Stimulated activated memory B cell treated with anti-CD40 and anti-IgM and Interleukin-4, amounts not matched to agents 10 μg/mL and 1 μg/mL and 100 μg/mL, for 72 hours (primary cell): Measurements from ENCODE around the gene R3HDM4.
A peak's percentile ranks its signal among the peaks of the same experiment; 100 is the strongest.

Experiments used
- ATAC-seq: fragments of 150-1000 bp; cut with Tn5 transposase; 2 replicates; pipeline ENCODE4 v1.10.0; 2021
- H3K27ac Mint-ChIP-seq: one replicate; pipeline ENCODE4 v1.8.0; 2022; ENCODE audit warnings: mild to moderate bottlenecking, mixed read lengths
- H3K27me3 Mint-ChIP-seq: one replicate; pipeline ENCODE4 v1.8.0; 2022; ENCODE audit warnings: mixed read lengths
- H3K36me3 Mint-ChIP-seq: one replicate; pipeline ENCODE4 v1.8.0; 2022; ENCODE audit warnings: mixed read lengths
- H3K4me1 Mint-ChIP-seq: one replicate; pipeline ENCODE4 v1.8.0; 2022; ENCODE audit warnings: mixed read lengths
- H3K4me3 Mint-ChIP-seq: one replicate; pipeline ENCODE4 v1.8.0; 2022; ENCODE audit warnings: mild to moderate bottlenecking, moderate library complexity, mixed read lengths
- H3K9me3 Mint-ChIP-seq: one replicate; pipeline ENCODE4 v1.8.0; 2022; ENCODE audit warnings: mixed read lengths

Gene R3HDM4

GRCh38 chr19:939922-940321 lies 26.9 kb upstream of the R3HDM4 start:
- Mint-ChIP-seq H3K9me3 (no peaks in the 10 kb centered on the region), H3K36me3 (peaks cover 75% of the 10 kb centered on the region), H3K27ac (peak overlapping the region; percentile 92), H3K4me3 (peak overlapping the region; percentile 78), H3K4me1 (peaks cover 58% of the 10 kb centered on the region), H3K27me3 (no peaks in the 10 kb centered on the region)
- no peak for ATAC-seq

GRCh38 chr19:939439-939838 lies 26.4 kb upstream of the R3HDM4 start:
- Mint-ChIP-seq H3K4me1 (peaks cover 54% of the 10 kb centered on the region), H3K36me3 (peaks cover 70% of the 10 kb centered on the region), H3K27ac (peak overlapping the region; percentile 92), H3K9me3 (no peaks in the 10 kb centered on the region), H3K4me3 (peak overlapping the region; percentile 78), H3K27me3 (no peaks in the 10 kb centered on the region)
- no peak for ATAC-seq

GRCh38 chr19:938233-938923 lies 25.4 kb upstream of the R3HDM4 start:
- H3K9me3 Mint-ChIP-seq: no peaks in the 10 kb centered on the region
- H3K36me3 Mint-ChIP-seq: peaks cover 60% of the 10 kb centered on the region
- no peak overlapping the region for H3K4me3 Mint-ChIP-seq
- no peaks in the 10 kb centered on the region for H3K27me3 Mint-ChIP-seq
- peaks cover 58% of the 10 kb centered on the region for H3K4me1 Mint-ChIP-seq
- peak overlapping the region; percentile 81 for H3K27ac Mint-ChIP-seq
- ATAC-seq: no peak

GRCh38 chr19:937259-937694 lies 24.3 kb upstream of the R3HDM4 start:
- H3K27me3 Mint-ChIP-seq: no peaks in the 10 kb centered on the region
- no peaks in the 10 kb centered on the region for H3K9me3 Mint-ChIP-seq
- peaks cover 56% of the 10 kb centered on the region for H3K36me3 Mint-ChIP-seq
- peak overlapping the region; percentile 5 for H3K4me3 Mint-ChIP-seq
- peaks cover 69% of the 10 kb centered on the region for H3K4me1 Mint-ChIP-seq
- H3K27ac Mint-ChIP-seq: peak overlapping the region; percentile 81
- peak; percentile 77 for ATAC-seq

GRCh38 chr19:936175-936546 lies 23.1 kb upstream of the R3HDM4 start:
- peaks cover 56% of the 10 kb centered on the region for H3K36me3 Mint-ChIP-seq
- H3K27me3 Mint-ChIP-seq: no peaks in the 10 kb centered on the region
- H3K4me1 Mint-ChIP-seq: peaks cover 69% of the 10 kb centered on the region
- H3K27ac Mint-ChIP-seq: peak overlapping the region; percentile 81
- no peaks in the 10 kb centered on the region for H3K9me3 Mint-ChIP-seq
- no peak overlapping the region for H3K4me3 Mint-ChIP-seq
- no peak for ATAC-seq

- Mint-ChIP-seq H3K9me3 (no peaks in the 10 kb centered on the region), H3K27me3 (no peaks in the 10 kb centered on the region), H3K36me3 (peaks cover 52% of the 10 kb centered on the region), H3K27ac (no peak overlapping the region), H3K4me3 (no peak overlapping the region), H3K4me1 (peaks cover 69% of the 10 kb centered on the region)
- ATAC-seq: no peak
Measured at GRCh38 chr19:934865-935479, 22.0 kb upstream of the R3HDM4 start.

GRCh38 chr19:934197-934840 lies 21.3 kb upstream of the R3HDM4 start:
- Mint-ChIP-seq H3K4me3 (no peak overlapping the region), H3K36me3 (peaks cover 49% of the 10 kb centered on the region), H3K9me3 (no peaks in the 10 kb centered on the region), H3K4me1 (peaks cover 66% of the 10 kb centered on the region), H3K27ac (peak overlapping the region; percentile 86), H3K27me3 (no peaks in the 10 kb centered on the region)
- ATAC-seq: no peak

GRCh38 chr19:933553-933882 lies 20.5 kb upstream of the R3HDM4 start:
- Mint-ChIP-seq H3K36me3 (peaks cover 47% of the 10 kb centered on the region), H3K9me3 (no peaks in the 10 kb centered on the region), H3K27me3 (no peaks in the 10 kb centered on the region), H3K4me1 (peaks cover 65% of the 10 kb centered on the region), H3K27ac (peak overlapping the region; percentile 86), H3K4me3 (peak overlapping the region; percentile 79)
- no peak for ATAC-seq

- Mint-ChIP-seq H3K27me3 (no peaks in the 10 kb centered on the region), H3K4me3 (peak overlapping the region; percentile 79), H3K4me1 (peaks cover 65% of the 10 kb centered on the region), H3K9me3 (no peaks in the 10 kb centered on the region), H3K27ac (peak overlapping the region; percentile 86), H3K36me3 (peaks cover 42% of the 10 kb centered on the region)
- ATAC-seq: peak; percentile 57
Measured at GRCh38 chr19:932648-933552, 19.9 kb upstream of the R3HDM4 start.

GRCh38 chr19:931860-932647 lies 19.0 kb upstream of the R3HDM4 start:
- peaks cover 34% of the 10 kb centered on the region for H3K36me3 Mint-ChIP-seq
- peaks cover 60% of the 10 kb centered on the region for H3K4me1 Mint-ChIP-seq
- ATAC-seq: peak; percentile 1
- H3K27ac Mint-ChIP-seq: peak overlapping the region; percentile 86
- peak overlapping the region; percentile 75 for H3K4me3 Mint-ChIP-seq
- no peaks in the 10 kb centered on the region for H3K27me3 Mint-ChIP-seq
- no peaks in the 10 kb centered on the region for H3K9me3 Mint-ChIP-seq

GRCh38 chr19:929891-930258 lies 16.9 kb upstream of the R3HDM4 start:
- peak overlapping the region; percentile 7 for H3K4me3 Mint-ChIP-seq
- H3K9me3 Mint-ChIP-seq: no peaks in the 10 kb centered on the region
- no peak overlapping the region for H3K27ac Mint-ChIP-seq
- ATAC-seq: no peak
- H3K4me1 Mint-ChIP-seq: peaks cover 55% of the 10 kb centered on the region
- H3K27me3 Mint-ChIP-seq: no peaks in the 10 kb centered on the region
- peaks cover 19% of the 10 kb centered on the region for H3K36me3 Mint-ChIP-seq

GRCh38 chr19:929203-929890 lies 16.3 kb upstream of the R3HDM4 start:
- no peak for ATAC-seq
- Mint-ChIP-seq H3K27me3 (no peaks in the 10 kb centered on the region), H3K4me3 (no peak overlapping the region), H3K27ac (no peak overlapping the region), H3K4me1 (peaks cover 54% of the 10 kb centered on the region), H3K36me3 (peaks cover 19% of the 10 kb centered on the region), H3K9me3 (no peaks in the 10 kb centered on the region)

GRCh38 chr19:928471-929202 lies 15.6 kb upstream of the R3HDM4 start:
- Mint-ChIP-seq H3K27ac (no peak overlapping the region), H3K27me3 (no peaks in the 10 kb centered on the region), H3K36me3 (peaks cover 19% of the 10 kb centered on the region), H3K4me3 (peak overlapping the region; percentile 23), H3K4me1 (peaks cover 50% of the 10 kb centered on the region), H3K9me3 (no peaks in the 10 kb centered on the region)
- no peak for ATAC-seq
